Neural cell (in vitro differentiated cells): ENCODE measurements around the gene ACP2. TPM values are rescaled to one million over a fixed set of nuclear protein-coding genes. Genes with fewer than 3 reads are reported as not detected.

Experiments
- H2AFZ ChIP-seq: fragments of 200-600, 300-800 bp; sonication (generic), shearing (Covaris generic); 2 replicates; pipeline ENCODE4 v1.6.0; 2014; ENCODE audit warnings: low read depth, mild to moderate bottlenecking, antibody characterized with exemption, low read length, moderate library complexity
- H3F3A ChIP-seq: fragments of 200-600 bp; shearing (Covaris generic); 2 replicates; pipeline ENCODE4 v1.6.1; 2016; ENCODE audit warnings: mild to moderate bottlenecking, moderate library complexity, mixed read lengths, antibody characterized with exemption, low read length; ENCODE audit not compliant: insufficient read depth, poor library complexity, severe bottlenecking
- H3K27ac ChIP-seq: fragments of 200-600, 300-800 bp; sonication (generic), shearing (Covaris generic); 2 replicates; pipeline ENCODE4 v1.5.1; 2014; ENCODE audit warnings: mild to moderate bottlenecking, low read length, moderate library complexity
- H3K27me3 ChIP-seq: fragments of 300-800, 200-600 bp; sonication (generic), shearing (Covaris generic); 2 replicates; pipeline ENCODE4 v1.6.0; 2014; ENCODE audit warnings: mild to moderate bottlenecking, low read depth, low read length, moderate library complexity; ENCODE audit not compliant: insufficient read depth
- H3K36me3 ChIP-seq: fragments of 300-800, 200-600 bp; sonication (generic), shearing (Covaris generic); 2 replicates; pipeline ENCODE4 v1.5.1; 2014; ENCODE audit warnings: mild to moderate bottlenecking, antibody characterized with exemption, low read length, moderate library complexity; ENCODE audit not compliant: insufficient read depth
- H3K4me2 ChIP-seq: fragments of 300-800, 200-600 bp; sonication (generic), shearing (Covaris generic); 2 replicates; pipeline ENCODE4 v1.6.0; 2014; ENCODE audit warnings: mild to moderate bottlenecking, low read length
- H3K4me3 ChIP-seq: fragments of 300-800, 200-600 bp; sonication (generic), shearing (Covaris generic); 2 replicates; pipeline ENCODE4 v1.5.1; 2014; ENCODE audit warnings: mild to moderate bottlenecking, low read length, moderate library complexity
- H3K79me2 ChIP-seq: fragments of 200-600 bp; shearing (Covaris generic); replicated peaks from 2 replicates; pipeline ENCODE4 v1.6.0; 2014; ENCODE audit warnings: mild to moderate bottlenecking, low read length, moderate library complexity; ENCODE audit not compliant: insufficient read depth
- H3K9ac ChIP-seq: fragments of 300-800, 200-600 bp; sonication (generic), shearing (Covaris generic); 2 replicates; pipeline ENCODE4 v1.6.1; 2016; ENCODE audit warnings: mild to moderate bottlenecking, low read length, mixed read lengths
- H3K9me2 ChIP-seq: fragments of 200-600 bp; shearing (Covaris generic); 2 replicates; pipeline ENCODE4 v1.6.1; 2016; ENCODE audit warnings: mild to moderate bottlenecking, low read length, mixed read lengths; ENCODE audit not compliant: insufficient read depth
- H3K9me3 ChIP-seq: fragments of 200-600, 300-800 bp; sonication (generic), shearing (Covaris generic); 2 replicates; pipeline ENCODE4 v1.6.1; 2016; ENCODE audit warnings: mild to moderate bottlenecking, mixed run types, low read length, moderate library complexity, mixed read lengths
- H4K20me1 ChIP-seq: fragments of 200-600 bp; shearing (Covaris generic); 2 replicates; pipeline ENCODE4 v1.6.1; 2016; ENCODE audit warnings: mild to moderate bottlenecking, mixed run types; ENCODE audit not compliant: insufficient read depth
- EP300 ChIP-seq: fragments of 450-650 bp; conservative IDR thresholded peaks from 2 replicates; pipeline ENCODE4 v1.6.1; 2014; ENCODE audit warnings: antibody characterized with exemption, mild to moderate bottlenecking, moderate library complexity; ENCODE audit not compliant: poor library complexity, severe bottlenecking
- EZH2 ChIP-seq: fragments of 200-600, 300-800 bp; shearing (Covaris generic), sonication (generic); IDR thresholded peaks from 2 replicates; pipeline ENCODE4 v1.6.1; 2014; ENCODE audit warnings: antibody characterized with exemption, low read length, borderline replicate concordance, mild to moderate bottlenecking; ENCODE audit not compliant: insufficient read depth, poor library complexity, severe bottlenecking
- MXI1 ChIP-seq: fragments of 450-650 bp; conservative IDR thresholded peaks from 2 replicates; pipeline ENCODE4 v1.6.1; 2014; ENCODE audit warnings: antibody characterized with exemption, mild to moderate bottlenecking; ENCODE audit not compliant: poor library complexity, severe bottlenecking
- POLR2AphosphoS5 ChIP-seq: IDR thresholded peaks from 2 replicates; pipeline ENCODE4 v1.6.1; 2012
- RAD21 ChIP-seq: fragments of 450-650 bp; conservative IDR thresholded peaks from 2 replicates; pipeline ENCODE4 v1.6.1; 2014; ENCODE audit warnings: antibody characterized with exemption, mild to moderate bottlenecking, moderate library complexity
- SMC3 ChIP-seq: fragments of 450-650 bp; conservative IDR thresholded peaks from 2 replicates; pipeline ENCODE4 v1.6.1; 2014; ENCODE audit warnings: antibody characterized with exemption, mild to moderate bottlenecking, moderate library complexity; ENCODE audit not compliant: poor library complexity
- TAF1 ChIP-seq: IDR thresholded peaks from 2 replicates; pipeline ENCODE4 v1.6.1; 2012; ENCODE audit warnings: low read depth
- polyA plus RNA-seq: library from polyadenylated mRNA; depleted of rRNA; stranded (reverse); fragments of >200 nt; gene quantifications from 2 replicates; pipeline ENCODE4 v1.2.3, GENCODE V29; 2014
- TF ChIP-seq, protein P1 (sequence below): fragments of 450-650 bp; IDR thresholded peaks from 2 replicates; pipeline ENCODE4 v1.5.1; 2014; ENCODE audit warnings: antibody characterized with exemption, mild to moderate bottlenecking, moderate library complexity; ENCODE audit not compliant: poor library complexity, severe bottlenecking
- TF ChIP-seq, protein P2 (sequence below): IDR thresholded peaks from 2 replicates; pipeline ENCODE4 v1.6.1; 2012; ENCODE audit warnings: borderline replicate concordance

The ACP2 gene
- polyA plus RNA-seq, 1 donor from 2014 or later, result 48.1 TPM

DNA sequence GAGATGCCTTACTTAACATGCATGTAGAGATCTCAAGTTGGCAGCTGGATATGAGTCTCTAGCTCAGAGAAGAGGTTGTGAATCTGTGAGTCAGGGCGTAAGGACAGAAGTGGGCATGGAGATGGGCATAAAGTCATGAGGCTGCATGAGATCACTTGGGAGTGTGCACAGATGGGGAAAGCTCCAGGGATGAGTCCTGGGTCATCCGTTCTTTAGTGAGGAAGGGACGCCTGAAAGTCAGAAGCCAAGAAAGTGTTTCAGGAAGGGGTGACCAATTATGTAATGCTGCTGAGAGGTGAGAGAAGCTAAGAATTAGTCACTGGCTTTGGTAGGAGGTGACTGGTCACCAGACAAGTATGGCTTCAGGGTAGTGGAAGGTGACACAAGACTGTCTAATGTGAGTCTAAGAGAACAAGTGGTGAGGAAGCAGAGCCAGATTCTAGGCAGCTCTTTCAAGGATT, 6.7 kb downstream of the ACP2 start:
- Histone ChIP-seq H4K20me1 (no peaks in the 10 kb centered on the region), H3K27ac (no peak overlapping the region), H3K9me2 (no peaks in the 10 kb centered on the region), H3K79me2 (no peaks in the 10 kb centered on the region), H3K36me3 (no peaks in the 10 kb centered on the region), H3K9me3 (no peaks in the 10 kb centered on the region), H3K4me3 (no peak overlapping the region), H3K4me2 (no peak overlapping the region), H3K27me3 (no peaks in the 10 kb centered on the region), H3F3A (no peaks in the 10 kb centered on the region), H2AFZ (no peak overlapping the region), H3K9ac (no peak overlapping the region)
- TF ChIP-seq TAF1 (no peak), EZH2 (no peak), MXI1 (no peak), POLR2AphosphoS5 (no peak), SMC3 (no peak), RAD21 (no peak), EP300 (no peak)
- TF ChIP-seq, protein P1, sequence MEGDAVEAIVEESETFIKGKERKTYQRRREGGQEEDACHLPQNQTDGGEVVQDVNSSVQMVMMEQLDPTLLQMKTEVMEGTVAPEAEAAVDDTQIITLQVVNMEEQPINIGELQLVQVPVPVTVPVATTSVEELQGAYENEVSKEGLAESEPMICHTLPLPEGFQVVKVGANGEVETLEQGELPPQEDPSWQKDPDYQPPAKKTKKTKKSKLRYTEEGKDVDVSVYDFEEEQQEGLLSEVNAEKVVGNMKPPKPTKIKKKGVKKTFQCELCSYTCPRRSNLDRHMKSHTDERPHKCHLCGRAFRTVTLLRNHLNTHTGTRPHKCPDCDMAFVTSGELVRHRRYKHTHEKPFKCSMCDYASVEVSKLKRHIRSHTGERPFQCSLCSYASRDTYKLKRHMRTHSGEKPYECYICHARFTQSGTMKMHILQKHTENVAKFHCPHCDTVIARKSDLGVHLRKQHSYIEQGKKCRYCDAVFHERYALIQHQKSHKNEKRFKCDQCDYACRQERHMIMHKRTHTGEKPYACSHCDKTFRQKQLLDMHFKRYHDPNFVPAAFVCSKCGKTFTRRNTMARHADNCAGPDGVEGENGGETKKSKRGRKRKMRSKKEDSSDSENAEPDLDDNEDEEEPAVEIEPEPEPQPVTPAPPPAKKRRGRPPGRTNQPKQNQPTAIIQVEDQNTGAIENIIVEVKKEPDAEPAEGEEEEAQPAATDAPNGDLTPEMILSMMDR, result no peak
- TF ChIP-seq, protein P2, sequence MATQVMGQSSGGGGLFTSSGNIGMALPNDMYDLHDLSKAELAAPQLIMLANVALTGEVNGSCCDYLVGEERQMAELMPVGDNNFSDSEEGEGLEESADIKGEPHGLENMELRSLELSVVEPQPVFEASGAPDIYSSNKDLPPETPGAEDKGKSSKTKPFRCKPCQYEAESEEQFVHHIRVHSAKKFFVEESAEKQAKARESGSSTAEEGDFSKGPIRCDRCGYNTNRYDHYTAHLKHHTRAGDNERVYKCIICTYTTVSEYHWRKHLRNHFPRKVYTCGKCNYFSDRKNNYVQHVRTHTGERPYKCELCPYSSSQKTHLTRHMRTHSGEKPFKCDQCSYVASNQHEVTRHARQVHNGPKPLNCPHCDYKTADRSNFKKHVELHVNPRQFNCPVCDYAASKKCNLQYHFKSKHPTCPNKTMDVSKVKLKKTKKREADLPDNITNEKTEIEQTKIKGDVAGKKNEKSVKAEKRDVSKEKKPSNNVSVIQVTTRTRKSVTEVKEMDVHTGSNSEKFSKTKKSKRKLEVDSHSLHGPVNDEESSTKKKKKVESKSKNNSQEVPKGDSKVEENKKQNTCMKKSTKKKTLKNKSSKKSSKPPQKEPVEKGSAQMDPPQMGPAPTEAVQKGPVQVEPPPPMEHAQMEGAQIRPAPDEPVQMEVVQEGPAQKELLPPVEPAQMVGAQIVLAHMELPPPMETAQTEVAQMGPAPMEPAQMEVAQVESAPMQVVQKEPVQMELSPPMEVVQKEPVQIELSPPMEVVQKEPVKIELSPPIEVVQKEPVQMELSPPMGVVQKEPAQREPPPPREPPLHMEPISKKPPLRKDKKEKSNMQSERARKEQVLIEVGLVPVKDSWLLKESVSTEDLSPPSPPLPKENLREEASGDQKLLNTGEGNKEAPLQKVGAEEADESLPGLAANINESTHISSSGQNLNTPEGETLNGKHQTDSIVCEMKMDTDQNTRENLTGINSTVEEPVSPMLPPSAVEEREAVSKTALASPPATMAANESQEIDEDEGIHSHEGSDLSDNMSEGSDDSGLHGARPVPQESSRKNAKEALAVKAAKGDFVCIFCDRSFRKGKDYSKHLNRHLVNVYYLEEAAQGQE, result no peak

DNA sequence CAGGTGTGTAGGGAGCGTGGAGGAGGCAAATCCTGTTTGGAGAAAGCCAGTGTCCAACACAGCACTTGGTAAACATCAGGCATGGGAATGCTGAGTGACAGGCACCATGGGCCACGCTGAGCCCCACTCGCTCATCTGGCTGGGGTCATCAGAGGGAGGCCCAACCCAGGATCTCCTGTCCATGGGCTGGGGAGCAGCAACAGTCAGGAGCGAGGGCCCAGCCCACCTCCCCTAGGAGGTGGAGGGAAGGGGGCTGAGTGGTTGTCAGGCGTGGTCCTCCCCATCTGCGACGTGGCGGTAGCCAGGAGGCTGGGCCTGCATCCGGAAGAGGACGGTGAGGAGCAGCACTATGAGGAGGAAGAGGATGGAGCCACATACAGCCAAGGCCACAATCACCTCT, 8.8 kb downstream of the ACP2 start:
- H3K79me2 ChIP-seq, result no peaks in the 10 kb centered on the region
- H3K27me3 ChIP-seq, result no peaks in the 10 kb centered on the region
- H3K27ac ChIP-seq, result no peak overlapping the region
- H3K9me3 ChIP-seq, result no peaks in the 10 kb centered on the region
- no peaks in the 10 kb centered on the region for H3K36me3 ChIP-seq
- no peak overlapping the region for H3K4me2 ChIP-seq
- TF ChIP-seq, protein P1, result no peak
- TF ChIP-seq EZH2, result no peak
- TF ChIP-seq TAF1, result no peak
- TF ChIP-seq MXI1, result no peak
- TF ChIP-seq POLR2AphosphoS5, result no peak
- no peak for TF ChIP-seq RAD21
- no peaks in the 10 kb centered on the region for H3K9me2 ChIP-seq
- no peaks in the 10 kb centered on the region for H4K20me1 ChIP-seq
- H3F3A ChIP-seq, result no peaks in the 10 kb centered on the region
- no peak overlapping the region for H3K9ac ChIP-seq
- H2AFZ ChIP-seq, result no peak overlapping the region
- H3K4me3 ChIP-seq, result no peak overlapping the region
